Caco-2 (cell line): ENCODE measurements around the gene LHPP. TPM values are rescaled to one million over a fixed set of nuclear protein-coding genes. Genes with fewer than 3 reads are reported as not detected.

Experiments used
- BruUV-seq: library from RNA; stranded (reverse); fragments of 400-500 nt; replicated peaks from 2 replicates; lab custom pipeline; 2021; lab: Mats Ljungman, UMichigan
- CTCF ChIA-PET: fragments of 300-600 bp; sonication (Branson Sonifier 250); formaldehyde crosslinking; loops from one replicate; lab custom pipeline; 2022; ENCODE audit warnings: antibody characterized with exemption; lab: Charles Lee
- POLR2A ChIA-PET: fragments of 300-600 bp; sonication (Branson Sonifier 250); formaldehyde crosslinking; loops from one replicate; lab custom pipeline; 2022; ENCODE audit warnings: antibody characterized with exemption; lab: Charles Lee
- DNase-seq, 2 experiments: peaks; one replicate each; pipeline versions ENCODE4 v3.0.0 to v3.0.0-alpha.2; 2020 to 2022
- H3K27me3 ChIP-seq: replicated peaks from 2 replicates; pipeline ENCODE4 v1.6.0; 2011; ENCODE audit warnings: low read length; ENCODE audit not compliant: control insufficient read depth, insufficient read depth
- H3K36me3 ChIP-seq: 2 replicates; pipeline ENCODE4 v1.5.1; 2011; ENCODE audit warnings: low read length; ENCODE audit not compliant: control insufficient read depth, insufficient read depth
- H3K4me1 ChIP-seq: fragments of 250-450 bp; sonication (Bioruptor Pico); 2 replicates; pipeline ENCODE4 v1.5.1; 2020; ENCODE audit warnings: mild to moderate bottlenecking
- H3K4me3 ChIP-seq: 2 replicates; pipeline ENCODE4 v1.5.1; 2011; ENCODE audit warnings: low read depth, mild to moderate bottlenecking, control low read depth, low read length
- H3K9me3 ChIP-seq: fragments of 250-450 bp; sonication (Bioruptor Pico); 2 replicates; pipeline ENCODE4 v1.5.1; 2020; ENCODE audit warnings: mild to moderate bottlenecking, moderate library complexity
- H3K27ac Mint-ChIP-seq: one replicate; pipeline ENCODE4 v1.8.0; 2022; ENCODE audit warnings: mixed read lengths; ENCODE audit not compliant: unreplicated experiment
- H3K27me3 Mint-ChIP-seq: one replicate; pipeline ENCODE4 v1.8.0; 2022; ENCODE audit warnings: mixed read lengths; ENCODE audit not compliant: insufficient read depth, unreplicated experiment
- H3K36me3 Mint-ChIP-seq: one replicate; pipeline ENCODE4 v1.8.0; 2022; ENCODE audit warnings: mild to moderate bottlenecking, mixed read lengths; ENCODE audit not compliant: insufficient read depth, unreplicated experiment
- H3K4me1 Mint-ChIP-seq: one replicate; pipeline ENCODE4 v1.8.0; 2022; ENCODE audit warnings: low read depth, mixed read lengths; ENCODE audit not compliant: unreplicated experiment
- H3K4me3 Mint-ChIP-seq: one replicate; pipeline ENCODE4 v1.8.0; 2022; ENCODE audit warnings: mild to moderate bottlenecking, moderate library complexity, mixed read lengths; ENCODE audit not compliant: unreplicated experiment
- H3K9me3 Mint-ChIP-seq: one replicate; pipeline ENCODE4 v1.8.0; 2022; ENCODE audit warnings: mixed read lengths; ENCODE audit not compliant: unreplicated experiment
- CTCF ChIP-seq, 2 experiments: fragments of 200-600 bp in 1 of 2; IDR thresholded peaks; 1 replicate in 1 of 2; 2 replicates in 1 of 2; pipeline versions ENCODE4 v1.5.1 to v1.8.0; 2011 to 2022; ENCODE audit warnings: antibody characterized with exemption in 1 of 2, control low read depth in 1 of 2, inconsistent platforms in 1 of 2, low read depth in 1 of 2, low read length in 1 of 2, mild to moderate bottlenecking in 1 of 2, moderate library complexity in 1 of 2; ENCODE audit not compliant: insufficient read depth in 1 of 2, severe bottlenecking in 1 of 2, unreplicated experiment in 1 of 2
- intact Hi-C: fragments of 100-400 bp; cut with micrococcal nuclease; formaldehyde crosslinking; loops from one replicate; pipeline ENCODE4 v1.10.0; 2022; ENCODE audit not compliant: unreplicated experiment
- total RNA-seq: library from RNA; stranded (reverse); gene quantifications from 2 replicates; pipeline ENCODE4 v1.2.3, GENCODE V29; 2022

Gene LHPP
- total RNA-seq, 1 experiment from 2014 or later, result 15.9 TPM

- H3K4me1 ChIP-seq, result no peaks in the 10 kb centered on the region
- no peaks in the 10 kb centered on the region for H3K27me3 ChIP-seq
- H3K4me3 ChIP-seq, result no peak overlapping the region
- intact Hi-C loops, result no loop called here
- ChIA-PET POLR2A (no interaction called here), CTCF (no interaction called here)
- H3K4me3 Mint-ChIP-seq, result no peak overlapping the region
- H3K27me3 Mint-ChIP-seq, result peaks cover 3% of the 10 kb centered on the region
- H3K4me1 Mint-ChIP-seq, result no peaks in the 10 kb centered on the region
- H3K27ac Mint-ChIP-seq, result no peak overlapping the region
- BruUV-seq, result no TSS peak
- no peaks in the 10 kb centered on the region for H3K36me3 Mint-ChIP-seq
- no peak for TF ChIP-seq CTCF (IDR thresholded peaks at IDR 0.05; ENCODE audit: insufficient read depth in 1 of 2, low read depth in 1 of 2, low read length in 1 of 2, severe bottlenecking in 1 of 2, unreplicated experiment in 1 of 2)
- H3K9me3 Mint-ChIP-seq, result peaks cover 10% of the 10 kb centered on the region
- H3K9me3 ChIP-seq, result no peaks in the 10 kb centered on the region
- peak in 1 of 2 experiments; percentile 30 for DNase-seq
- H3K36me3 ChIP-seq, result no peaks in the 10 kb centered on the region
Observed at GRCh38 chr10:124561206-124561605, 99.6 kb downstream of the LHPP start.

DNA sequence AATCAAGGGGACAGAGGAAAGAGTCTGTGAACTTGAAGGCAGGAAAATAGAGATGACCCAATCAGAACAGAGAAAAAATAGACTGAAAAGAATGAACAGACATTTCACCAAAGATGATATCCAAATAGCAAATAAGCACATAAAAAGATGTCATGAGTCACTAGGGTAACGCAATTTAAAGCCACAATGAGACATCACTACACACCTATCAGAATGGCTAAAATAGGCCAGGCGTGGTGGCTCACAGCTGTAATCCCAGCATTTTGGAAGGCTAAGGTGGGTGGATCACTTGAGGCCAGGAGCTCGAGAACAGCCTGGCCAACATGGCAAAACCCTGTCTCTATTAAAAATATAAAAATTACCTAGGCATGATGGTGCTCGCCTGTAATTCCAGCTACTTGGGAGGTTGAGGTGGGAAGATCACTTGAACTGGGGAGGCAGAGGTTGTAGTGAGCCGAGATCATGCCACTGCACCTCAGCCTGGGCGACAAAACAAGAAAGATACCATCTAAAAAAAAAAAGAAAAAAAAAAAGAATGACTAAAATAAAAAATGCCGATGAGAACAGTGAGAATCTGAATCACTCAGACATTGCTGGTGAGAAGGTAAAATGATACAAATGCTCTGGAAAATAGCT is 100.9 kb downstream of the LHPP start:
- DNase-seq, result no peak
- peaks cover 10% of the 10 kb centered on the region for H3K9me3 Mint-ChIP-seq
- peaks cover 3% of the 10 kb centered on the region for H3K27me3 Mint-ChIP-seq
- no peaks in the 10 kb centered on the region for H3K4me1 Mint-ChIP-seq
- Histone ChIP-seq H3K4me3 (no peak overlapping the region), H3K4me1 (no peaks in the 10 kb centered on the region), H3K36me3 (no peaks in the 10 kb centered on the region), H3K27me3 (no peaks in the 10 kb centered on the region), H3K9me3 (no peaks in the 10 kb centered on the region)
- intact Hi-C loops, result no loop called here
- H3K27ac Mint-ChIP-seq, result no peak overlapping the region
- no peaks in the 10 kb centered on the region for H3K36me3 Mint-ChIP-seq
- ChIA-PET CTCF (interaction anchor here (0.7 kb wide), 1 partner anchor 440 kb away, joined by 3 read pairs; no protein-coding TSS in a partner anchor), POLR2A (no interaction called here)
- no TSS peak for BruUV-seq
- no peak for TF ChIP-seq CTCF (IDR thresholded peaks at IDR 0.05; ENCODE audit: insufficient read depth in 1 of 2, low read depth in 1 of 2, low read length in 1 of 2, severe bottlenecking in 1 of 2, unreplicated experiment in 1 of 2)
- H3K4me3 Mint-ChIP-seq, result no peak overlapping the region

GRCh38 chr10:124563320-124564040 is 101.9 kb downstream of the LHPP start:
- POLR2A ChIA-PET, result no interaction called here
- H3K36me3 Mint-ChIP-seq, result no peaks in the 10 kb centered on the region
- intact Hi-C loops, result no loop called here
- BruUV-seq, result no TSS peak
- Histone ChIP-seq H3K9me3 (no peaks in the 10 kb centered on the region), H3K27me3 (no peaks in the 10 kb centered on the region), H3K4me1 (no peaks in the 10 kb centered on the region), H3K36me3 (no peaks in the 10 kb centered on the region), H3K4me3 (no peak overlapping the region)
- peaks cover 3% of the 10 kb centered on the region for H3K27me3 Mint-ChIP-seq
- no peak overlapping the region for H3K27ac Mint-ChIP-seq
- H3K9me3 Mint-ChIP-seq, result peaks cover 10% of the 10 kb centered on the region
- TF ChIP-seq CTCF (IDR thresholded peaks at IDR 0.05; ENCODE audit: insufficient read depth in 1 of 2, low read depth in 1 of 2, low read length in 1 of 2, severe bottlenecking in 1 of 2, unreplicated experiment in 1 of 2), result no peak
- no peak for DNase-seq
- H3K4me1 Mint-ChIP-seq, result no peaks in the 10 kb centered on the region
- CTCF ChIA-PET, result no interaction called here
- H3K4me3 Mint-ChIP-seq, result no peak overlapping the region
